HG03103 (cell line): ENCODE results near the gene KCNH2.

ENCODE experiments used
- ATAC-seq: cut with Tn5 transposase; IDR thresholded peaks from one replicate; pipeline ENCODE4 v1.9.1; 2021; ENCODE audit warnings: low read depth; ENCODE audit not compliant: unreplicated experiment

KCNH2 gene

GRCh38 chr7:150996376-150997074, 18.4 kb upstream of the KCNH2 start:
- ATAC-seq = no peak

DNA sequence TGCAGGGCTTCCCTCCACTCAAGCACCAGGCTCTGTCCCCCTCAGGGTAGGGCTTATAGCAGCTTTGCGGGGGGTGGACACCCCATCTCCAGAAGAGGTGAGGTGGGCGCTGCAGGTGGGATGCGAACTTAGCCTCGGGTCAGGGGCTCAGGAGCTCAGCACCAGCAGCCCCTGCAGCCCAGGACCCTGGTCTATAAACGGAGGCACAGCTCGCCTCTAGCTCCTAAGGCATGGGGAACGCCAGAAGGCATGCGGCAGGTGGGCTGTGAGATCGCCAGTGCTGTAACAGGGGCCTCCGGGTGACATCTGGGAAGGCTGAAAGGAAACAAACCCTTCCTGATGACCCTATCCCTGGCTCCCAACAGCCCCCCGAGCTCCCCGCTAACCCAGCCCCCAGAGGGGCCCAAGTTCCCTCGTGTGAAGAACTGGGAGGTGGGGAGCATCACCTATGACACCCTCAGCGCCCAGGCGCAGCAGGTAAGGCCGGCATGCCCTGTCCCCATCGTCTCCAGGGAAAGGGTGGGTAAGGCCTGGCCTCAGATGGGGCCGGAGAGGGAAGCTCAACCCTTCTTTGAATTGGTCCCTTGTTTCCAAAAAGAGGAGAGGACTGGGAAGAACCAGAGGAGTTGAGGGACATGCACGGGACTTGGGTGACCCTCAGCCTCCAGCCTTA, 16.9 kb upstream of the KCNH2 start:
- no peak for ATAC-seq

GRCh38 chr7:150994141-150994837, 16.2 kb upstream of the KCNH2 start:
- ATAC-seq = no peak

DNA sequence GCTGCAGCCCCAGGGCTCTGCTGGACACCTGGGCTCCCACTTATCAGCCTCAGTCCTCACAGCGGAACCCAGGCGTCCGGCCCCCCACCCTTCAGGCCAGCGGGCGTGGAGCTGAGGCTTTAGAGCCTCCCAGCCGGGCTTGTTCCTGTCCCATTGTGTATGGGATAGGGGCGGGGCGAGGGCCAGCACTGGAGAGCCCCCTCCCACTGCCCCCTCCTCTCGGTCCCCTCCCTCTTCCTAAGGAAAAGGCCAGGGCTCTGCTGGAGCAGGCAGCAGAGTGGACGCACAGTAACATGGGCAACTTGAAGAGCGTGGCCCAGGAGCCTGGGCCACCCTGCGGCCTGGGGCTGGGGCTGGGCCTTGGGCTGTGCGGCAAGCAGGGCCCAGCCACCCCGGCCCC, 15.4 kb upstream of the KCNH2 start:
- ATAC-seq = no peak

DNA sequence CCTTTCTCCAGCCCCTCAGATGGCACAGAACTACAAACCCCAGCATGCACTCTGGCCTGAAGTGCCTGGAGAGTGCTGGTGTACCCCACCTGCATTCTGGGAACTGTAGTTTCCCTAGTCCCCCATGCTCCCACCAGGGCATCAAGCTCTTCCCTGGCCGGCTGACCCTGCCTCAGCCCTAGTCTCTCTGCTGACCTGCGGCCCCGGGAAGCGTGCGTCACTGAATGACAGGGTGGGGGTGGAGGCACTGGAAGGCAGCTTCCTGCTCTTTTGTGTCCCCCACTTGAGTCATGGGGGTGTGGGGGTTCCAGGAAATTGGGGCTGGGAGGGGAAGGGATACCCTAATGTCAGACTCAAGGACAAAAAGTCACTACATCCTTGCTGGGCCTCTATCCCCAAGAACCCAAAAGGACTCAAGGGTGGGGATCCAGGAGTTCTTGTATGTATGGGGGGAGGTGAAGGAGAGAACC, 14.7 kb upstream of the KCNH2 start:
- peak; percentile 60 for ATAC-seq

DNA sequence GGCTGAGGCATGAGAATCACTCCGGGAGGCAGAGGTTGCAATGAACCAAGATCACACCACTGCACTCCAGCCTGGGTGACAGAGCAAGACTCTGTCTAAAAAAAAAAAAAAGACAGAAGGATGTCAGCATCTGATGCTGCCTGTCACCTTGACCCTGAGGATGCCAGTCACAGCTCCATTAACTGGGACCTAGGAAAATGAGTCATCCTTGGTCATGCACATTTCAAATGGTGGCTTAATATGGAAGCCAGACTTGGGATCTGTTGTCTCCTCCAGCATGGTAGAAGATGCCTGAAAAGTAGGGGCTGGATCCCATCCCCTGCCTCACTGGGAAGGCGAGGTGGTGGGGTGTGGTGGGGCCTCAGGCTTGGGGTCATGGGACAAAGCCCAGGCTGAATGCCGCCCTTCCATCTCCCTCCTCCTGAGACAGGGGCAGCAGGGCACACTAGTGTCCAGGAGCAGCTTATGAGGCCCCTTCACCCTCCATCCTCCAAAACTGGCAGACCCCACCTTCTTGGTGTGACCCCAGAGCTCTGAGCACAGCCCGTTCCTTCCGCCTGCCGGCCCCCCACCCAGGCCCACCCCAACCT, 14.0 kb upstream of the KCNH2 start:
- ATAC-seq = no peak

- ATAC-seq = no peak
Measured at GRCh38 chr7:150990416-150991186, 12.5 kb upstream of the KCNH2 start, which contains the start of gene NOS3. Gene NOS3 (plus strand): TSS chr7:150991017. CDS start chr7:150993804, 2,787 bp downstream.

DNA sequence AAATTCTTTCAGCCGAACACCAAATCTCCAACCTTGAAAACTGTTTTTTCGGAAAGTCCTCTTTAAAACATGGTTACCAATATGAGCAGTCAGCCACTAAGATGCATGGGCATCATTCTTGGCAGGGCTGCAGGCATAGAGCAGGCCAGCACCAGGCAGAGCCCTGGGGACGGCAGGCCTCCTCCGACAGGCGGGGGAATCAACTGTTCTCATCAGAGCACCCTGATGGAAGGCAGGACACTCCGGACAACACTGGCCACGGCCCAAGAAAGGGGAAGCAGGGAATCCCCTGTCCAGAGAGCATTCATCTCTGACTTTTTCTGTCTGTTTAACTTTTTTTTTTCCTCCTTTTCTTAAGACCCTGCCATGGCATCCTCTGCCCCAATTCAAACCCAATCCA, 11.3 kb upstream of the KCNH2 start:
- no peak for ATAC-seq

GRCh38 chr7:150988230-150989226, 10.4 kb upstream of the KCNH2 start:
- no peak for ATAC-seq

DNA sequence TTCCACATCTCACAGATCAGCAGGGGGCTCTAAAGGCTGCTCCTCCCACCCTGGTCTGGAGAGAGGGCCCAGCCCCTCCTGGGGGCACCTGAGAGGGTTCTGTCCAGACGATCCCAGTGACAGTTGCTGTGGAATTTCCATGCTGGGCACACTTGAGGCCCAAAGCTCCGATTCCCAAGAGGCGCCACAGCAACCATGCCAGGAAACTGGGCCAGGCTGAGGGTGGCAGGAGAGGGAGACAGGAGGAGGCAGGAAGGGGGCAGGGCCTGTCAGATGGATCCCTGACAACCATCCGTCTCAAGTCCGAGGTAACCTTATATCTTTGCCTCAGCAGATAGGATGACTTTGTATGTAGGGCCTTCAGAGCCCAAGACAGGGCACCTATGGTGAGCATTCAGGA, 8.4 kb upstream of the KCNH2 start:
- ATAC-seq = no peak

- no peak for ATAC-seq
Measured at GRCh38 chr7:150986099-150986512, 8.0 kb upstream of the KCNH2 start.

DNA sequence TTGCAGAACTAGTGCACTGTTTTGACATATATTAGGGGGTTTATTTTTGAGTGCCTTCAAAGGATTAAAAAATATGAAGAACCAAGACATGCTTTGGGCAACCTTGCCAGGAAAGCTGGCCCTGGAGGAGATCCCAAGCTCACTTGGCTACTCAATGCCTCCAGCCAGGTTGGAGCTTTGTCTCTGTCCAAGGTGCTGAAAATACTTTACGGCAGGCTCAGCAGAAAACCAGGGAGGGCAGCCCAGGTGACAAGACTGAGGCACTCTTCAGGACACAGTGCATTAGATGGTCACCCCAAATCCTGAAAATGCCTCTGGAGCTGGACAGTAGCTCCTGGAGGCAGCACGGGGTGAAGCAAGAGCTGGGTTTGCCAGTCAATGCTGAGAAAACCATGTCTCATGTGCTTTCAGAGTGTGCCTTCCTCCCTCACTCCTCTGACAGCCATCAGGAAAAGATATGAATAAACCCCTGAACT, 5.8 kb upstream of the KCNH2 start:
- ATAC-seq = no peak

DNA sequence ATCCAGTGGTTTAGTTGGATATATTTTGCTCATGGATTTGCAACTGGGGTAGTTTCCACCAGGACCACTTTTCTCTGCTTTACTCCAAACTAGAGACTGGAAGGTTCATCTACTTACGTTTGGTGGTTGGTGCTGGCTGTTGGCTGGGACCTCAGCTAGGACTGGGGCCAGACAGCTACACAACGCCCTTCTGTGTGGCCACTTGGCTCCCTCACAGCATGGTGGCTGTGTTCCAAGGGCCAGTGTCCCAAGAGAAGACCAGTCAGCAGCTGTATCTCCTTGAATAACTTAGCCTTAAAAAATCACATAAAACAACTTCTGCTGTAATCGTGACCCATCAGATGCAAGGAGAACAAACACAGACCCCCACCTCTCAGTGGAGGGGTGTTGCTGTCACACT, 4.2 kb upstream of the KCNH2 start:
- no peak for ATAC-seq

DNA sequence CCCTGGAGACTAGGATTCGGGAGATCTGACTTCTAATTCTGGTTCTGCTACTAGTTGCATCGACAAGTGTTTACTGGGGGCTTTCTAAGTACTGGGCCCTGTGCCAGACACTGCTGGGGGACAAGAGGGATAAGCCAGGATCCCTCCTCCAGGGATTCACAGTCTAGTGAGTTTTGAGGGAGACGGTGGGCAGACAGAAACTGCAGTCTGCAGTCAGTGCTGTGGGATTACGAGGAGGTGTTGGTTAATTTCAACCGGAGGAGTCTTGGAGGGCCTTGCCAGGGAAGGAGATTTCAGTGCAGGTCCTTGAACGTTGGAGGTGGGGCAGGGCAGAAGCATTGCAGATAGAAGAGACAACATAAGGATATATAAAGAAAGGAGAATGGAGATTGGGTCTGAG, 3.5 kb upstream of the KCNH2 start:
- ATAC-seq = no peak

DNA sequence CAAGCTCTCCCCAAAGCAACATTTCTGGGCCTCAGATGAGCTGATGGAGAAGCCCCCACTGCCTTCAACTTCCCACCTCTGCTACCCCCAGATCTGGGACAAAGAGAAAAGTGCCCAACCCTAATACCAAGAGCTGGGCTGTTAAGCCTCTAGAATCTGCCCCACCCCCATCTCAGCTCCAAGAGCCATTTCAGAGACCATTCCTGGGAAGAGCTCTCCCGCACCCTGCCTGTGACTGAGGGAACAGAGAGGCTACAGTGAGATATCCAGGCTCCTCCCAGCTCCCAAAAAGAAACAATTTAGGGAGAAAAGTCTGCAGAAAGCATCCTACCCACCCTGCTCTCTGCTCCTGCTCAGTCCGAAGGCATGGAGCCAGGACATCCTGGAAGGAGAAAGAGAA, 2.5 kb upstream of the KCNH2 start:
- ATAC-seq = no peak

- ATAC-seq = no peak
Measured at GRCh38 chr7:150979713-150980390, 1.7 kb upstream of the KCNH2 start.

DNA sequence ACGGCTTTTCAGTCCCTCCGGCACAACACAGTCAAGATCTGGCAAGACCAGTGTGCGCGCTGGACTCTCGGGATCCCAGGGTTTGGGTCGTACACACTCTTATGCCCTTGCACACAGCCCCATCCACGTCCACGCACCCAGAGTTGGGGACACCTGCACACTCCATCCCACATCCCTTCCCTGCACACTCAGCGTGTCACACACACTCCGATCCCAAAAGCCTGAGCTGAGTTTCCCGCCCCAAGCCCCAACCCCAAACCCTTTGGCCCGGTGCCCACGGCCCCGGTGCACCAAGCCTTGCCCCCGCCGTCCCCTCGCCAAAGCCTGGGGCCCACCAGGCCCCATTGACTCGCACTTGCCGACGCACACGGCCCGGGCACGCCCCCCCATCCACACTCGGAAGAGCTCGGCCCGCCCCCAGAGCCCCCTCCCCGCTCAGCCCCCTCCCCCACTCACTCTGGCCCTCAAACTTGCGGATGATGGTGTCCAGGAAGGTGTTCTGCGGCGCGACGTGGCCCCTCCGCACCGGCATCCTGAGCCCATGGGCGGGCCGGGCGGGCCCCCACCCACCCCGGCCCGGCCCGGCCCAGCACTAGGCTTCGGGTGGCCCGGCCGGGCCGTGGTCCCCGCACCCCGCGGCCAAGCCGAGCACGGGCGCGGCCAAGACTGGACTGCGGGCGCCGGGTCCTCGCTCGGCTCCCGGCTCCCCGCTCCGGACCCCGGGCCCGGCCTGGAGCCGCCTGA, 567 bp downstream of the KCNH2 start:
- no peak for ATAC-seq
